ENCODE results near the gene BAIAP2.
"Not testable (repeated sequence)": the region's sequence is repeated elsewhere in the genome, so short reads cannot be mapped to it uniquely, and the experiment has no call there.

BAIAP2 gene

GRCh38 chr17:81000631-81001357, 34.2 kb upstream of the BAIAP2 start:
- DNase-seq (ENCODE audit: low read depth), result no peak

GRCh38 chr17:81002013-81002384, 33.0 kb upstream of the BAIAP2 start:
- DNase-seq (ENCODE audit: low read depth), result no peak

GRCh38 chr17:81002409-81003361, 32.3 kb upstream of the BAIAP2 start:
- DNase-seq (ENCODE audit: low read depth), result no peak

- DNase-seq (ENCODE audit: low read depth), result no peak
These were observed 31.1 kb upstream of the BAIAP2 start for GRCh38 chr17:81003711-81004475.

GRCh38 chr17:81006891-81007290, 28.1 kb upstream of the BAIAP2 start:
- no peak for DNase-seq (ENCODE audit: low read depth)

- no peak for DNase-seq (ENCODE audit: low read depth)
These were observed 26.8 kb upstream of the BAIAP2 start for GRCh38 chr17:81008140-81008539.

GRCh38 chr17:81009136-81009535, 25.8 kb upstream of the BAIAP2 start:
- no peak for DNase-seq (ENCODE audit: low read depth)

GRCh38 chr17:81010935-81011334, 24.0 kb upstream of the BAIAP2 start:
- no peak for DNase-seq (ENCODE audit: low read depth)

GRCh38 chr17:81011951-81012350, 23.0 kb upstream of the BAIAP2 start:
- DNase-seq (ENCODE audit: low read depth), result no peak

- no peak for DNase-seq (ENCODE audit: low read depth)
These were observed 22.1 kb upstream of the BAIAP2 start for GRCh38 chr17:81012574-81013447.

GRCh38 chr17:81013642-81014041, 21.3 kb upstream of the BAIAP2 start:
- DNase-seq (ENCODE audit: low read depth), result no peak

- no peak for DNase-seq (ENCODE audit: low read depth)
These were observed 19.8 kb upstream of the BAIAP2 start for GRCh38 chr17:81015136-81015535.

GRCh38 chr17:81016575-81016974, 18.4 kb upstream of the BAIAP2 start:
- DNase-seq (ENCODE audit: low read depth), result no peak

- DNase-seq (ENCODE audit: low read depth), result not testable (repeated sequence)
These were observed 17.6 kb upstream of the BAIAP2 start for GRCh38 chr17:81017330-81017729.

- DNase-seq (ENCODE audit: low read depth), result no peak
These were observed 16.7 kb upstream of the BAIAP2 start for GRCh38 chr17:81018044-81018802.

- DNase-seq (ENCODE audit: low read depth), result no peak
These were observed 15.1 kb upstream of the BAIAP2 start for GRCh38 chr17:81019563-81020442.

GRCh38 chr17:81020443-81020766, 14.5 kb upstream of the BAIAP2 start:
- no peak for DNase-seq (ENCODE audit: low read depth)

- no peak for DNase-seq (ENCODE audit: low read depth)
These were observed 14.0 kb upstream of the BAIAP2 start for GRCh38 chr17:81020767-81021497.

Measured in activated gamma-delta T cell treated with anti-CD3 and anti-CD28 coated beads, Interleukin-2, amount 50 U/mL, for 16 hours (primary cell).